Kidney (tissue), 14 donors: Measurements from ENCODE around the gene EMC9. TPM values are rescaled to one million over a fixed set of nuclear protein-coding genes. Genes with fewer than 3 reads are reported as not detected.

Source experiments
- DNase-seq, 5 donors: peaks; one replicate each; pipeline ENCODE4 v3.0.0-alpha.2; 2013 to 2020
- FAIRE-seq: peaks from 2 replicates; lab custom pipeline; 2012; peaks lifted over from hg19 to GRCh38; lab: Jason Lieb, UNC
- H3K27ac ChIP-seq, 2 donors: one replicate each; pipeline ENCODE4 v1.7.0; 2013; ENCODE audit warnings: low read depth in 2 of 2, low read length in 2 of 2, inconsistent platforms in 1 of 2
- H3K27me3 ChIP-seq: one replicate; pipeline ENCODE4 v1.7.1; 2013; ENCODE audit warnings: low read length, inconsistent platforms; ENCODE audit not compliant: control insufficient read depth, insufficient read depth
- H3K36me3 ChIP-seq, 3 donors: one replicate each; pipeline versions ENCODE4 v1.7.0 to v1.7.1; 2013; ENCODE audit warnings: low read length in 3 of 3, control low read depth in 1 of 3, inconsistent platforms in 1 of 3; ENCODE audit not compliant: insufficient read depth in 3 of 3, control insufficient read depth in 2 of 3
- H3K4me1 ChIP-seq, 3 donors: one replicate each; pipeline versions ENCODE4 v1.7.0 to v1.7.1; 2013; ENCODE audit warnings: low read length in 3 of 3, inconsistent platforms in 1 of 3, low read depth in 1 of 3; ENCODE audit not compliant: control insufficient read depth in 2 of 3, insufficient read depth in 2 of 3
- H3K4me3 ChIP-seq, 3 donors: one replicate each; pipeline versions ENCODE4 v1.7.0 to v1.8.1; 2013; ENCODE audit warnings: low read length in 3 of 3, control low read depth in 1 of 3, inconsistent platforms in 1 of 3
- H3K9ac ChIP-seq, 3 donors: one replicate each; pipeline versions ENCODE4 v1.7.0 to v1.7.1; 2013; ENCODE audit warnings: low read length in 3 of 3, control low read depth in 1 of 3, inconsistent platforms in 1 of 3
- H3K9me3 ChIP-seq, 3 donors: one replicate each; pipeline versions ENCODE4 v1.7.0 to v1.7.1; 2013; ENCODE audit warnings: low read length in 3 of 3, control low read depth in 1 of 3, inconsistent platforms in 1 of 3; ENCODE audit not compliant: control insufficient read depth in 2 of 3, insufficient read depth in 1 of 3
- CTCF ChIP-seq: IDR thresholded peaks from 3 replicates; pipeline ENCODE4 v1.5.1; 2012; ENCODE audit warnings: mild to moderate bottlenecking, moderate library complexity, borderline replicate concordance; ENCODE audit not compliant: insufficient read depth; ENCODE audit errors: extremely low read depth
- intact Hi-C: fragments of 100-400 bp; cut with DNase I; formaldehyde crosslinking; loops from one replicate; pipeline ENCODE4 v1.11.1; 2022
- polyA plus RNA-seq: library from polyadenylated mRNA; stranded (reverse); fragments of 350-450 nt; fragmentation: Illumina TruSeq; extraction: RNeasy Lipid Tissue Mini Kit (QIAGEN cat#74804); gene quantifications from one replicate; pipeline ENCODE4 v1.2.3, GENCODE V29; 2014; ENCODE audit warnings: low read depth, low replicate concordance; ENCODE audit not compliant: insufficient read depth
- total RNA-seq: library from RNA; stranded (reverse); fragmentation: NEBNext Ultra II Directional; extraction: Animal tissue kit (Norgen Biotek cat#: 25700); gene quantifications from one replicate; pipeline ENCODE4 v1.2.1, GENCODE V29; 2021
- donor health status: control.
- donor health status: control.
- donor health status: control.
- donor health status: control.
- donor health status: control.
- donor health status: DM: yes; HTN: yes; CAD: no.
- donor health status: Normal renal cell carcinoma (clear cell type).

EMC9 gene
- total and polyA plus RNA-seq, 2 donors from 2014 or later = 22.1 to 62.5 TPM

- Histone ChIP-seq H3K27ac (no peak overlapping the region), H3K9me3 (no peaks in the 10 kb centered on the region), H3K4me3 (no peak overlapping the region), H3K27me3 (no peaks in the 10 kb centered on the region), H3K4me1 (peaks cover 0 to 10% (median 0%) of the 10 kb centered on the region in 3 donors), H3K9ac (no peak overlapping the region), H3K36me3 (peaks cover 0 to 31% (median 16%) of the 10 kb centered on the region in 3 donors)
- DNase-seq = peak in 1 of 5 donors; percentile 7
- intact Hi-C loops = no loop called here
- FAIRE-seq = no peak
- no peak for TF ChIP-seq CTCF
These were observed 41.0 kb downstream of the EMC9 start for GRCh38 chr14:24100197-24100981.

- Histone ChIP-seq H3K9me3 (no peaks in the 10 kb centered on the region), H3K36me3 (peaks cover 0 to 31% (median 16%) of the 10 kb centered on the region in 3 donors), H3K4me1 (peaks cover 0 to 14% (median 4%) of the 10 kb centered on the region in 3 donors), H3K9ac (no peak overlapping the region), H3K4me3 (no peak overlapping the region), H3K27me3 (no peaks in the 10 kb centered on the region), H3K27ac (no peak overlapping the region)
- intact Hi-C loops = no loop called here
- TF ChIP-seq CTCF = no peak
- FAIRE-seq = no peak
- DNase-seq = peak in 1 of 5 donors; percentile 71
These were observed 42.2 kb downstream of the EMC9 start for GRCh38 chr14:24098927-24099813.

GRCh38 chr14:24098229-24098926 lies 43.0 kb downstream of the EMC9 start:
- FAIRE-seq (no peak), DNase-seq (peak in 1 of 5 donors; percentile 49)
- peaks cover 0 to 18% (median 4%) of the 10 kb centered on the region in 3 donors for H3K4me1 ChIP-seq
- no peak overlapping the region for H3K4me3 ChIP-seq
- no peak overlapping the region for H3K27ac ChIP-seq
- H3K36me3 ChIP-seq = peaks cover 0 to 31% (median 14%) of the 10 kb centered on the region in 3 donors
- no peak for TF ChIP-seq CTCF
- no peaks in the 10 kb centered on the region for H3K27me3 ChIP-seq
- no peak overlapping the region for H3K9ac ChIP-seq
- no peaks in the 10 kb centered on the region for H3K9me3 ChIP-seq
- intact Hi-C loops = no loop called here
